GM19099 (cell line): ENCODE measurements around the gene SCAF1.

Experiments
- POLR2A ChIP-seq: IDR thresholded peaks from 3 replicates; pipeline ENCODE4 v1.6.1; 2011; ENCODE audit warnings: low read depth; ENCODE audit not compliant: insufficient read length; ENCODE audit errors: extremely low read depth

Gene SCAF1

DNA sequence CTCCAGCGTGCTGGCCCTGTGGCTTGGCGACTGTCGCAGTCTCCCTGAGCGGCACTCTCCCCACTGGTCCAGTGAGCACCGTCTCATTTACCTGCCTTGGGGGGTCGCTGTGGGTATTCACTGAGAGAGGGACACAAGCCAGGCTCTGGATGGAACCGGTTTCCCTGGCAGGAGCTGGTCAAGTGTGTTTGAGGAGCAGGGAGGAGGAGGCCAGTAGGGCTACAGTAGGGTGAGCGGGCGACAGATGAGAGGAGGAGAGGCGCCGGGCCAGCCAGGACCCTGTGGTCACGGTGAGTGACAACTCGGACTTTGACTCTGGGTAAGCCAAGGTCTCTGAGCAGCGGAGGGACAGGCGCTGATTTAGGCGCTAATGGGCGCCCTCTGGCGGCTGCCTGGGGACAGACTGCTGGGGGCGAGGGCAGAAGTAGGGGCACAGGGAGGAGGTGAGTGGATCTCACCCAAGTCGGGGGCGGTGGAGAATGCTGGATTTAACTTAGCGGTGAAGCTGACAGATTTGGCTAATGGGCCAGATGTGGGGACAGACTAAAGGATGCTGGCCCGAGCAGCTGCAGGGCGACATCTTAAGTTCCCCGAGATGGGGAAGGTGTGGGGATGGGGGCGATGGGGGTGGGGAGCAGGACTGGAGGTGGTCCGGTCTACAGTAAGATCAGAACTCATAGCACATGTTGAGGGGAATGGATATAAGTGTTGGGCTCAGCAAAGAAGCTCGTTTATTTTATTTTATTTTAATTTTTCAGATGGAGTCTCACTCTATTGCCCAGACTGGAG is 30.3 kb downstream of the SCAF1 start:
- TF ChIP-seq POLR2A: peak; percentile 17

- TF ChIP-seq POLR2A: peak; percentile 96
These were observed 34.3 kb downstream of the SCAF1 start for GRCh38 chr19:49676136-49676783.

- no peak for TF ChIP-seq POLR2A
These were observed 34.8 kb downstream of the SCAF1 start for GRCh38 chr19:49676784-49677230.

- TF ChIP-seq POLR2A: peak; percentile 93
These were observed 35.4 kb downstream of the SCAF1 start, which contains the start of gene PRMT1 for GRCh38 chr19:49677231-49677900. TSS of gene PRMT1 (plus strand) at chr19:49677271. CDS start at chr19:49677281, 10 bp downstream.

DNA sequence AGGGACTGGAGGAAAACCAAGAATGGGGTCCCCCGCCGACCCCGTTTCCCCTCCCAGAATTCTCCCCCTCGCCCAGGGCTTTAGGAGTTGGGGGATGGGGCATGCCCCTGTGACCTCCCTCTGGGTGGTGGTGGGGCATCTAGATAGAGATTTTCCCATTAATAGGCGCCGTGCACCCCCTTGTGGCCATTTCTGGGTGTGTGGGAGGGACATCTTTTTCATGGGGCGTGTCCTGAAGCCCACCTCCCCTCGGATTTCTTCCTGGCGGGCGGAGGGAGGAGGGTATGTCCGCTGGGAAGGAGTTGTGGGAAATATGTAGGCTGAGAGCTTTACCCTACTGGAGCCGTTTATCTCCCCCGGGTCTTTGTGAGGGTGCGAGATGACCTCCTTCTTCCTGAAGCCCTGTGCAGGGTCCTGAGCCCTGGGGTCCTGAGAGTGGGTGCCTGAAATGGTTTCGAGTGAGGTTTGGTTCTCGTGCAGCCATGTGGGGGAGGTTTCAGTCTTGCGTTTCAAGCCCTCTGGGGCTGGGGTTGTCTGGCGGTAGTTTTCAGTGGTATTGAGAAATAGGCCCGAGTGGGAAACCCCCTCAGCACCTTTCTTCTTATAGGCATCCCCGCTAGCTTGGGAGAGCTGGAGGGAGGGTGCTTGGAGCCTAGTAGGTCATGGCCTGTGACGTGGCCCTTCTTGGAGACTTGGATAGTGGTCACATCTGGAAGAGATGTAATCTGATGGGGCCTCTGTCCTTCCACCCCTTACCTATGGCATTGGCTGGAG is 36.1 kb downstream of the SCAF1 start:
- TF ChIP-seq POLR2A: no peak

- no peak for TF ChIP-seq POLR2A
These were observed 37.2 kb downstream of the SCAF1 start for GRCh38 chr19:49678985-49679770.

DNA sequence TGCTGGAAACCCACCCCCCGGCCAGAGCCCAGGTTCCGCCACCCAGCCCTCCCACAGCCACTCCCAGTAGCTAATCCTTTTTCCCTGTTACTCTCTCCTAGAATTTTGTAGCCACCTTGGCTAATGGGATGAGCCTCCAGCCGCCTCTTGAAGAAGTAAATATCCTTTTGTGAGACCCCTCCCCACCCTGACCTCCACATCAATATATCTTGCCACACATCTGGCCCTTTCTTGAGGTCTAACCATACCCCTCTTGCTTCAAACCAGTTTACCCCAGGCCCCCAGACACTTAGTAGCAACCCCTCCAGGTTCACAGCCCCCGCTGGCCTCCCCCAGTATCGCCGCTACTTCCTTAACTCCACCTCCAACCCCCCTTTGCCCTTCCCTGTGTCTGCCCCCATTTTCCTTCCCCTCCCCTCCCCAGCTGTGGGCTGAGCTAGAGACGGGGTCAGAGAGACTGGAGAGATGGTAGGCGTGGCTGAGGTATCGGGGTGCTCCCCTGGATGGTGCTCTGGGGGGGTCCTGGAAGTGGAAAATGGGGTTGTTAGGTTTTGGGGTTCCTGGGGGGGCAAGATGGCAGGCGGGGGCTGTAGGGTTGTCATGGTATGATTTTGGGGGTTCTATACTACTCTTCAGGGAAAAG is 37.9 kb downstream of the SCAF1 start:
- no peak for TF ChIP-seq POLR2A

DNA sequence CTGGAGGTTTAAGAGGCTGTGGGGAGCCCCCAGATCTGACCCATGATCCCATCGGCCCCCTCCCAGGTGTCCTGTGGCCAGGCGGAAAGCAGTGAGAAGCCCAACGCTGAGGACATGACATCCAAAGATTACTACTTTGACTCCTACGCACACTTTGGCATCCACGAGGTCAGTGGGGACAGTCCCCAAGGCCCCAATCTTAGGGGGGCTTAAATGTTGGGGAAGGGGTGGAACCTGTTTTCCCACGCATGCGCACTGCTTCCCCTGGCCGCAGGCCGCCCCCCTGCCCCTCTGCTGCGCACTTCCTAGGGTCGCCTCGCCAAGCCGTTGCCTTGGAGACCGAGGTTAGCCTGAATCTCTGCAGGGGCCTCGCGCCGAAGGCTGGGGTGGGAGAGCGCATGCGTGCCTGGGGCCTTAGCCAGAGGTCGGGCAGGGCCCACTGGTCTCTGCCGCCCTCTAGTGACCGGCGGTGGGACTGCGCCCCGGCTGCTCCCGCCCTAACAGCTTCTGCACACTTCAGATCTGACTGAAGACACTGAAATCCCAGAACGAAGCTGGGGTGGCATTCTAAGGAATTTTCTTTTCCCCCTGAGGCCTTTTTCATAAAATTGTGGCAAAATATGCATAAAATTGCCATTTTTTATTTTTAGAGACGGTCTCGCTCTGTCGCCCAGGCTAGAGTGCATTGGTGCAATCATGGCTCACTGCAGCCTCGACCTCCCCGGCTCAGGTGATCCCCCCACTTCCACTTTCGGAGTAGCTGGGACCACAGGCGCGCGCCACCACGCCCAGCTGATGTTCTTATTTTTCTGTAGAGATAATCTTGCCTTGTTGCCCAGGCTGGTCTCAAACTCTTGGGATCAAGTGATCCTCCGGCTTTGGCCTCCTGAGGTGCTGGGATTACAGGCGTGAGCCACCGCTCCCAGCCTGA is 38.7 kb downstream of the SCAF1 start:
- no peak for TF ChIP-seq POLR2A

- TF ChIP-seq POLR2A: no peak
These were observed 39.8 kb downstream of the SCAF1 start for GRCh38 chr19:49681830-49682229.

GRCh38 chr19:49682274-49682673 is 40.3 kb downstream of the SCAF1 start:
- no peak for TF ChIP-seq POLR2A

- no peak for TF ChIP-seq POLR2A
These were observed 41.8 kb downstream of the SCAF1 start for GRCh38 chr19:49683814-49684250.

DNA sequence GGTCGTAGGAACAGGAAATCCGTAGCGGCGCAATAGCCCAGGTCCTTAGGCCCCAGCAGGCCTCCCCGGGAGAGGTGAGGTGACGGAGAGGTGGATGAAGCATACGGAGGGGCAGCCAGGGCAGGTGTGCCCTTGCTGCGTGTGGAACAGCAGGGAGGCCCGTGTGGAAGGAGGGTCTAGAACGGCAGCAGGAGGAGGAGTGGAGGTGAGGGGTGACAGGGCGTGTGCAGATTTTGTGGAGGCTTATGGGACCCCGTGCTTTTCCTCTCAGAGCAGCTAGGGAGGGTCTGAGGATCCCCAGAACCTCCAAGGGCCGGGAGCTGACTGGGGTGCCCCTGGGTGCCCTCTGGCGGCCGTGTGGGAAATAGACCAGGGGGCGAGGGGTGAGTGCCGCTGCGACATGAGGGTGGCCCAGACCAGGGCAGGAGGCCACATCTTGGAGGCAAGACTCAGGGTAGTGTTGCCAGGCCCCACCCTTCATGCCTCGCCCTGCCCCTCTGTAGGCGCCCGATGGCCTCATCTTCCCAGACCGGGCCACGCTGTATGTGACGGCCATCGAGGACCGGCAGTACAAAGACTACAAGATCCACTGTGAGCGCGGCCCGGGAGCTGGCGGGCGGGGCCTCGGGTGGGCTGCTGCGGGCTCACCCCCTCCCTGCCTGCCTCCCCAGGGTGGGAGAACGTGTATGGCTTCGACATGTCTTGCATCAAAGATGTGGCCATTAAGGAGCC is 42.4 kb downstream of the SCAF1 start:
- TF ChIP-seq POLR2A: peak; percentile 15
